DND-41 (cell line): ENCODE measurements around the gene GNB2.

Experiments
- CTCF ChIP-seq: IDR thresholded peaks from 2 replicates; pipeline ENCODE4 v1.5.1; 2012; ENCODE audit warnings: borderline replicate concordance, low read length, moderate library complexity, mild to moderate bottlenecking; ENCODE audit not compliant: poor library complexity, severe bottlenecking; ENCODE audit errors: extremely low read depth
- EZH2 ChIP-seq: IDR thresholded peaks from 3 replicates; pipeline ENCODE4 v1.6.1; 2012; ENCODE audit warnings: borderline replicate concordance, low read depth, mild to moderate bottlenecking, moderate library complexity, low read length, inconsistent platforms; ENCODE audit not compliant: severe bottlenecking

GRCh38 chr7:100665168-100665726 lies 8.3 kb upstream of the GNB2 start:
- TF ChIP-seq EZH2 = no peak
- no peak for TF ChIP-seq CTCF
